Fibroblast of mammary gland (primary cell): Measurements from ENCODE around the gene KIDINS220.
A peak's percentile ranks its signal among the peaks of the same experiment; 100 is the strongest.

Experiments
- DNase-seq: peaks from one replicate; pipeline ENCODE4 v3.0.0-alpha.2; 2010; ENCODE audit warnings: low read depth
- H3K4me3 ChIP-seq: 2 replicates; pipeline ENCODE4 v1.5.1; 2011; ENCODE audit warnings: low read depth, mild to moderate bottlenecking, low read length, moderate library complexity; ENCODE audit not compliant: control insufficient read depth
- TF ChIP-seq, protein P1 (sequence below): conservative IDR thresholded peaks from 2 replicates; pipeline ENCODE4 v1.5.1; 2011; ENCODE audit warnings: low read depth, low read length, inconsistent platforms; ENCODE audit not compliant: control insufficient read depth, insufficient read depth

Gene KIDINS220

DNA sequence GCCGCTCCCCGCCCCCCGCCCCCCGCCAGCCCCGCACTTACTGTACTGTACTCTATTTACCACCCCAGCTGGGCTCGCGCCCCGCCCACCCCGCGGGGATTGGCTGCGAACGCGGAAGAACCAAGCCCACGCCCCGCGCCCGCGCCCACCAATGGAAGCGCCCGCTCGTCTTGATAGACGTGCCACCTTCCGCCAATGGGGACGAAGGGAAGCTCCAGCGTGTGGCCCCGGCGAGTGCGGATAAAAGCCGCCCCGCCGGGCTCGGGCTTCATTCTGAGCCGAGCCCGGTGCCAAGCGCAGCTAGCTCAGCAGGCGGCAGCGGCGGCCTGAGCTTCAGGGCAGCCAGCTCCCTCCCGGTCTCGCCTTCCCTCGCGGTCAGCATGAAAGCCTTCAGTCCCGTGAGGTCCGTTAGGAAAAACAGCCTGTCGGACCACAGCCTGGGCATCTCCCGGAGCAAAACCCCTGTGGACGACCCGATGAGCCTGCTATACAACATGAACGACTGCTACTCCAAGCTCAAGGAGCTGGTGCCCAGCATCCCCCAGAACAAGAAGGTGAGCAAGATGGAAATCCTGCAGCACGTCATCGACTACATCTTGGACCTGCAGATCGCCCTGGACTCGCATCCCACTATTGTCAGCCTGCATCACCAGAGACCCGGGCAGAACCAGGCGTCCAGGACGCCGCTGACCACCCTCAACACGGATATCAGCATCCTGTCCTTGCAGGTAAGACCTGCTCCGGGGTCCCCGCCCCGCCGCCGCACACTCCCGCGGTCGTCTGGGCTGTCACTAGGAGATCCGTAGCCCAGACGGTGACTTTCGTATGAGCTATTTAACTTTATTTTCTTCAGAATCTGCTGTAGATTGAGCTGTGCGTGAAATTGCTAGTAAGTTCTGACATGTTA, 155.4 kb downstream of the KIDINS220 start, which contains the start of gene ID2:
TSS of gene ID2 (plus strand) at position 271 of the 907 bp plus-strand sequence. CDS start at position 381, 110 bp downstream.
- peak within 1 kb of the TSS; percentile 55 for H3K4me3 ChIP-seq
- peak; percentile 96 for DNase-seq
- TF ChIP-seq, protein P1, sequence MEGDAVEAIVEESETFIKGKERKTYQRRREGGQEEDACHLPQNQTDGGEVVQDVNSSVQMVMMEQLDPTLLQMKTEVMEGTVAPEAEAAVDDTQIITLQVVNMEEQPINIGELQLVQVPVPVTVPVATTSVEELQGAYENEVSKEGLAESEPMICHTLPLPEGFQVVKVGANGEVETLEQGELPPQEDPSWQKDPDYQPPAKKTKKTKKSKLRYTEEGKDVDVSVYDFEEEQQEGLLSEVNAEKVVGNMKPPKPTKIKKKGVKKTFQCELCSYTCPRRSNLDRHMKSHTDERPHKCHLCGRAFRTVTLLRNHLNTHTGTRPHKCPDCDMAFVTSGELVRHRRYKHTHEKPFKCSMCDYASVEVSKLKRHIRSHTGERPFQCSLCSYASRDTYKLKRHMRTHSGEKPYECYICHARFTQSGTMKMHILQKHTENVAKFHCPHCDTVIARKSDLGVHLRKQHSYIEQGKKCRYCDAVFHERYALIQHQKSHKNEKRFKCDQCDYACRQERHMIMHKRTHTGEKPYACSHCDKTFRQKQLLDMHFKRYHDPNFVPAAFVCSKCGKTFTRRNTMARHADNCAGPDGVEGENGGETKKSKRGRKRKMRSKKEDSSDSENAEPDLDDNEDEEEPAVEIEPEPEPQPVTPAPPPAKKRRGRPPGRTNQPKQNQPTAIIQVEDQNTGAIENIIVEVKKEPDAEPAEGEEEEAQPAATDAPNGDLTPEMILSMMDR, result no peak

- H3K4me3 ChIP-seq, result peak overlapping the region; percentile 52
- peak; percentile 86 for DNase-seq
- TF ChIP-seq, protein P1, result no peak
Measured at GRCh38 chr2:8680822-8681760, 156.3 kb downstream of the KIDINS220 start.

- peak overlapping the region; percentile 44 for H3K4me3 ChIP-seq
- DNase-seq, result peak; percentile 70
- TF ChIP-seq, protein P1, result no peak
Measured at GRCh38 chr2:8679827-8680731, 157.3 kb downstream of the KIDINS220 start.

DNA sequence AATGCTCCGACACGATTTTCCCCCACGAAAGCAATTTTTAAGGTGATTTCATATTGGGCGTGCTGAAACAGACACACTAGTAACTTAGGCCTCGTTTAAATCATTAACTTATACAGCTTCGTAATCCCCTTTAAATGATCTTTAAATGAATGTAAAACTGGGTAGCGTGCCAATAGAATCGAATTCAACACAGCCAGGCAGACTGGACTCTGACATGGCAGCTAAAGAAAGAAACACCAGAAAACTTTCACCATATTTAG, 157.9 kb downstream of the KIDINS220 start:
- H3K4me3 ChIP-seq, result peak overlapping the region; percentile 44
- DNase-seq, result no peak
- TF ChIP-seq, protein P1, result no peak
